ENCODE measurements around the gene JAKMIP1.
"Not testable (repeated sequence)": the region's sequence is repeated elsewhere in the genome, so short reads cannot be mapped to it uniquely, and the experiment has no call there.

Gene JAKMIP1

GRCh38 chr4:6141021-6141420 is 59.3 kb downstream of the JAKMIP1 start:
- not testable (repeated sequence) for DNase-seq

GRCh38 chr4:6137747-6138135 is 62.6 kb downstream of the JAKMIP1 start:
- no peak for DNase-seq

DNA sequence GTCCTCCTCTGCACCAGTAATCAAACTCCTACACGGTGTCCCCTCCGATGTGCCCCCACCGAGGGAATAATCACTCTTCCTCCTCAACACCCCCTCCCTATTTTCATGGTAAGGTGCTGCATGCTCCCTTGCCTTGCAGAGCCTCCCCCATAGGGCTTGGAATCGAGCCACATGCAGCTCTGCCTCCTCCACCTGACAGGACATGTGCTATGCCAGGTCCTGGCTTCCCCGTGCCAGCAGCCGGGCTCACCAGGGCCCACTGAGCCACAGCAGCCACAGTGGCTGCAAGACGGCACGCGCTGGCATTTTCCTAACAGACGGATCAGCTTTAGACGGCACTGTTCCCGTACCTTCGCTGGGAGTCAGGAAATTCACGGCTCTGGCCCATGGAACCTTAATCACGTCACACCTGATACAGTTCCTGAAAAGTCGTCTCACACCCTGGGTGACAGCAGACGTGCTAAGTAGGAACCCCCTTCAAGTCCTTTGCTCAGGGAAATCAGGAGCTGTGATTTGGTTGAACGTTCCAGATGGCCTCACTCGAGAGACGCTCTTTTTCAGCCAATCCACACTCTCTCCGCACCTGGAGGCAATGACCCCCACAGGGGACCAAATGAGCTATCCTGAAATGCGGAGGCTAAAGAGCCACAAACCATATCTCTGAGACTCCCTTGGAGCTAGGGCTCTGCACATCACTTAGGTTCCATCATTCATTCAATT is 63.2 kb downstream of the JAKMIP1 start:
- DNase-seq, result no peak

- peak; percentile 74 for DNase-seq
These were observed 65.6 kb downstream of the JAKMIP1 start for GRCh38 chr4:6134612-6135220.

DNA sequence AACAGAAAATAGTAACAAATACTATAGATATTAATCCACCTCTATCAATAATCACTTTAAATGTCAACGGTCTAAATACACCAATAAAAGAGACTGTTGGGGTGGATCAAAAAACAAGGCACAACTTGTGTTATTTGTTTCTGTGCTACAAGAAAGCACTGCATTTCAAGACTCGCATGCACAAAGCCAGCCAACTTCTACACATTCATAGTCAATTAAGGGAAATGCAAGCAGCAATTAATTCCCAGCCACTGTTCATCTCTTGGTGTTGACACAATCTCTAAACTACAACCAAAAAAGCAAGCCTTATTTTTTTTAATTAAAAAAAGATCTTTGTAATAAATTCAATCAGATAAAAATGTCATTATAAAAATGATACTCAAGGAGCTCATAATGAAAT is 67.6 kb downstream of the JAKMIP1 start:
- no peak for DNase-seq

GRCh38 chr4:6128221-6128850 is 72.0 kb downstream of the JAKMIP1 start:
- DNase-seq, result no peak

DNA sequence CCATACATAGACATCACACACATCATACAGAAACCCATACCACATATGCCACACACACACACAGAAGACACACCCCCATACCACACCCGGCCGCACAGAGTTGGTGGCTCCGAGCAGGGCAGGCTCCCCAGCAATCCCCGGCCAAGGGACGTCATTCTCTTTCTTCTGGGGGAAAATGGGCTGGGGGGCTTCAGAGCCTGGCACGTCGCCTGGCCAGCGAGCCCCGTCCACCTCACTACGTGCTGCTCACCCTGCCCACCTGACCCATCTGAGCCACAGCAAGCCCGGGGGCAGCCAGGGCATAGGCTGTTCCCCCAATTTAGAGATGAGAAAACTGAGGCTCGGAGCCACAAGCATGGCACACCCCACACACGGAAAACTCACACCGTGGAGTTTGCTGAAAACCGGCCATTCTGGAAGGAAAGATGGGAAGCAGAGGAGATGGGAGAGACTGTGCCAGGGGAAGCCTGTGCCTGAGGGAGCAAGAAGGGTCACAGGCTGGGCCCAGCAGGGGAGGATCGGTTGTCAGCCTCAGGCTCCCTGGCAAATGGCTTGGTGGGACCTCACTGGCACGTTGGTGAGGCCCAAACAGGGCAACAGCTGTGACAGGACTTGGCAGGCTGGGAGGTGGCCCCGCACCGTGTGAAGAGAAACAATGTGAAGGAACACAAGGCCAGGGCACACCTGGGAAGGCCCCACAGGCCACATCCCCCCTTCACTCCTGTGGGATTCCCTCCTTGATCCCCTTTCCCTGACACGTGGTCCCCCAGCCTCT is 73.2 kb downstream of the JAKMIP1 start:
- DNase-seq, result no peak

DNA sequence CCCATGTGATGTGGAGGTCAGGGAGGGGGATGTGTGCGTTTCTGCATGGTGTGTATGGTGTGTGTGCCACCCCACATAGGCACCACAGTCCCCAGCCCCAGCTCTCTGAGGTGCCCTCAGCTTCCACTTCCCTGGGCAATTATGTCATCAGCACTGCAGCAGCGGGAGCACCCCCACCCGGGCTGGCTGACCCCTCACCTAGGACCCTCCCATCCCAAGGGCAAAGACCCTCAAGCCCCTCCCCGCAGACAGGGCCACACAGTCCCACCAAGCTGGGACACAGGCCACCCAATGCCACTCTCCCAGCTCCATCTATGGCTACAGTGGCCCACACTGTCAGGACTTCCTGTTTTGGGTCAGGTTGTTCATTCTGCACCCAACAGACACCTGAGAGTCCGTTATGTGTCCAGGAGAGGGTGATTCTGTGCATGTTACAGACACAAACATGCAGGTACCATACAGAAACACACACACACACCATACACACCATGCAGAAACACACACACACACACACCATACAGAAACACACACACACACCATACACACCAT is 75.2 kb downstream of the JAKMIP1 start:
- no peak for DNase-seq

DNA sequence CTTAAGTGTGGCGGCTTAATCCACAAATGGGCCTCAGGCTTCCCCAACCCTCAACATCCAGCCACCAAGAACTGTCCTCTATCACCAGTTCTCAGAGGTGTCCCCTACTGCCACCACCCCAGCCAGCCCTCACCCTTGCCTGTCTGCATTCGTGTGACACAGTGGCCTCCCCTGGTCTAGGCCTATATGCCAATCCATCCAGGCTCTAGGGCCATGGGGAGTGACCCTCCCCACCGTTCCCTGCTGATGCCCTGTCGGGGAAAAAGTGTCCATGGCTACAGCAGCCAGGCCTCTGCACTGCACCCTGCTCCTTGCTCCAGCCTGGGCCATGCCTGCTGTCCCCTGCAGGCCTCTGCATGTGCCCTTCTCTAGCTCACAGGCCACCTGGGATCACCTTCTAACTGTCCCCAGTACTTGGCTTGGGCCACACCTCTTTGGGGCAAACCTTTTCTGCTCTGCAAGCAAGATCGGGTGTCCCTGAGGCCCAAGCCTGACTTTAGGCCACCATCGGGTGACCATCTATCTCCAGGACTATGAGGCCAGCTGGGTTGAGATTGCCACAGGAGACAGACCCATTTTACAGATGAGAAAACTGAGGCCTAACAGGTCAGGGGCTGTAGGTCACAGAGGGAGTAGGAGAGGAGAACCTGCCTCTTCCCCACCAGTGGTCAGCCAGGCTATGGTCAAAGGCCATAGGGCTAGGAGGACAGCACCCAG is 75.8 kb downstream of the JAKMIP1 start:
- DNase-seq, result no peak

DNA sequence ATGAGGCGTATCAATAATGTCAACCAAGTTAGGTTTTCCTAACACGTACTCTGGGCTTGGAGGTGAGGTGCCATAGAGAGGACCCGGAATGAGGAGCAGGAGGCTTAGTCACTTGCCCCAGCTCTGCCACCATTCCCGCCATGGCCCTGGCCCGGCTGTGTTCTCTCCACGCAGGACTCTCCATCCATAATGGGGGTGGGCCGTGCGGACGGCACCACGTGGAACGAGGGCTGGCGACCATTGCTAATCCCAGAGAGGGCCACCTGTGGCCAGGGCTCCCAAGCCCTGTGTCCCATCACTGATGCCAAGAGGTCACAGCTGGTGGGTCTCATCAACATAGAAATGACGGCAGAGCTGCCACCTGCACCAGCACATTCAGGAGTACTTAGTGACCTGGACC is 76.4 kb downstream of the JAKMIP1 start:
- DNase-seq, result no peak

- DNase-seq, result no peak
These were observed 76.8 kb downstream of the JAKMIP1 start for GRCh38 chr4:6123541-6123940.

- no peak for DNase-seq
These were observed 77.2 kb downstream of the JAKMIP1 start for GRCh38 chr4:6123116-6123515.

GRCh38 chr4:6122496-6122895 is 77.9 kb downstream of the JAKMIP1 start:
- no peak for DNase-seq

DNA sequence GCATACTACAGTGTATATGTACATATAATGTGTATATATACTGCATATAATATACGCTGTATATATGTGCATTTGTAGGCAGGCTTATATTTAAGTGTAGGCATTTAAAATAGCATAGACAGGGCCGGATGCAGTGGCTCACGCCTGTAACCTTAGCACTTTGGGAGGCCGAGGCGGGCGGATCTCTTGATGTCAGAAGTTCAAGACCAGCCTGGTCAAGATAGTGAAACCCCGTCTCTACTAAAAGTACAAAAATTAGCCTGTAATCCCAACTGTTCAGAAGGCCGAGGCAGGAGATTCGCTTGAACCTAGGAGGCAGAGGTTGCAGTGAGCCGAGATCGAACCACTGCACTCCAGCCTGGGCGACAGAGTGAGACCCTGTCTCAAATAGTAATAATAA is 78.4 kb downstream of the JAKMIP1 start:
- no peak for DNase-seq

DNA sequence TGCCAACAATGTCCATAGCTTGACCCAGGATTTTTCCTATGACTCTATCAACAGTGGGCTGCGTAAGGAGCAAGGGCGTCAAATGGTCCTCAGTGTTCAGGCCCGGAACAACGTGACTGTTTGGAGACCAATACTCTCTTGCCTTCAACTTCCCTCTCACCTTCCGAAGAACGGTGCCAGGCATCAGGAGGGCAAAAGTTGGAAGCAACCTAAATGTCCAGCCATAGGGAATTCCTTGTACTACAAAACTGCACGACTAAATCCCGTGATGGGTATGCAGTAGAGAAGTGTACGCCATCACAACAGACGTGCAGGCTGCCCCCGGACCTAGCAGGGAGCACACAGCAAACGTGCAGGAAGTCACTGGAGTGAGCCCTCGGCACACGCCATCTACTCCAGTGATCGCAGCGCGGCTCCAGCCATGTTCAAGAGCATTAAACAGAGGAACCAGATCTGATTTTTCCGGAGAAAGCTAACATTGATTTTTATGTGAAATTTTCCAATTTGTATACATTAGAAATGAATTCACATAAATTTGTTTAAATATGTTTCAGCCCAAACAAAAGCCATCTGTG is 79.0 kb downstream of the JAKMIP1 start:
- no peak for DNase-seq

- no peak for DNase-seq
These were observed 80.0 kb downstream of the JAKMIP1 start for GRCh38 chr4:6120361-6120760.

DNA sequence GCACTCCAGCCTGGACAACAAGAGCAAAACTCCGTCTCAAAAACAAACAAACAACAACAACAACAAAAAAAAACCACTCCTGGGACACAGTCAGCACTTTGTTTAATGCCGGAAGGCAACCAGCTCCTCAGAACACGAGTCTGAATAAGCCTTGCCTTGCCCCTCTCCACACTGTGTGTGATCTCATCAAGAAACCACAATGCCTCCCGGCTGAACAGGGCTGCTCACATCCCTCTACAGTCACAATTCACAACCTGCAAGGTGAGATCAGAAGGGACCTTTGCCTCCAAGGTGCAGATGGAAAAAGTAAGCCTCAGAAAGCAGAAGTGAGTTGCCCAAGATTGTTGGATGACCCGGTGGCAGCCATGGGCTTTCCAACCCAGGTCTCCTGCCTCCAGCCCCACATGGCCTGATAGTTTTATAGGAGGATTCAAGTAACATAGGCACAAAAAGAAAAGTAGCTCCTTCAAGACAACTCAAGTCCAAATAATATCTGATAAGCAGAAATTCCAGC is 80.8 kb downstream of the JAKMIP1 start:
- DNase-seq, result no peak

DNA sequence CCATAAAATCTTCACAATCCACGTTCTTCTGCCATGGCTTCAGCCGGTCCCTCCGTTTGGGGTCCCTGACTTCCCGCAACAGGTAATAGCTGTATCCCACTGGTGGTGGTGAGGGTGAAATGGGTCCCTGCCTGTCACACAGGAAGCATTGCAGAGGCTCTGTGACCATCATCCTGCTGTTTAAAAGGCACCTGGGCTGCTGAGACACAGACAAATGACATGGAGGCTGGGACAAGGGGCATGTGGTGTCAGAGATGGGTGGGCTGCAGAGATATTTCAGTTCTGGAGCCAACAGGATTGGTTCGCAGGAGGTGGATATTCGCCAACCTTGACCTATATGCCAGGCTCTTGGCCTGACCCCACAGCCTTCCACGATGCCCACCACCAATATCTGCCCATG is 82.1 kb downstream of the JAKMIP1 start:
- DNase-seq, result no peak

DNA sequence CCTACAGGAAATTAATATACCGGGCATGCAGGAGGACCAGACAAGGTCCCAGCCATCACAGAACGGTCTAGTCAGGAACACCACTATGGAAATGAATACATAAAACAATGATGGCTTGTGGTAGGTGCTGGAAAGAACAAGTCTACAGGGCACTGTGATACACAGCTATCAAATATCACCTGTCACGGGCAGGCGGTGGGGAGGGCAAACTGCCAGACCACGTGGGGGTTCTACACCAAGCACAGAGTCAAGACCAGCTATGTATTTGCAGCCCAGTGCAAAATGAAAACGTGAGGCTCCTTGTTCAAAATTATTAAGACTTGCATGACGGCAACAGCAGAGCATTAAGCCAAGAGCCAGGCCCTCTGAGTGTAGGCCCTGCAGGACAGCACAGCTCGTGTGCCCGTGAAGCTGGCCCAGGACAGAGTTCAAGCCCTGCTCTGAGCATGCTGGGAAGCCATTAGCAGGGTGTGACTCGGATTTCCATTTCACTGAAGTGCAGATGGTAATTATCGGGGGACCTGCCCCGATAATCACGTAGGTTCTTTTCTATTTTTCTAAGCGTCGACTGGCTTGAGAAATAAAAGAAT is 83.6 kb downstream of the JAKMIP1 start:
- no peak for DNase-seq

GRCh38 chr4:6115746-6116586 is 84.4 kb downstream of the JAKMIP1 start:
- no peak for DNase-seq

GRCh38 chr4:6115342-6115741 is 85.0 kb downstream of the JAKMIP1 start:
- DNase-seq, result no peak
